H1 (cell line): Measurements from ENCODE around the gene MYO7B. TPM values are rescaled to one million over a fixed set of nuclear protein-coding genes. Genes with fewer than 3 reads are reported as not detected.

ENCODE experiments used
- CTCF ChIA-PET: fragments of 300-600 bp; sonication (Branson Sonifier 250); formaldehyde crosslinking; loops from one replicate; lab custom pipeline; 2021; ENCODE audit not compliant: partially characterized antibody; lab: Charles Lee
- POLR2A ChIA-PET: fragments of 300-600 bp; sonication (Branson Sonifier 250); formaldehyde crosslinking; loops from one replicate; lab custom pipeline; 2021; ENCODE audit warnings: inconsistent platforms; ENCODE audit not compliant: partially characterized antibody; lab: Charles Lee
- DNase-seq, 2 experiments: peaks; one replicate each; pipeline versions ENCODE4 v3.0.0 to v3.0.0-alpha.2; 2010 to 2022; ENCODE audit warnings: low spot score in 2 of 2, low read depth in 1 of 2, mixed read lengths in 1 of 2
- FAIRE-seq: peaks from 2 replicates; lab custom pipeline; 2011; peaks lifted over from hg19 to GRCh38; lab: Jason Lieb, UNC
- H2AFZ ChIP-seq: 2 replicates; pipeline ENCODE4 v1.8.1; 2012; ENCODE audit warnings: low read length, inconsistent platforms
- H2AK5ac ChIP-seq: 2 replicates; pipeline ENCODE4 v1.6.1; 2013; ENCODE audit warnings: low read depth, low read length
- H2BK120ac ChIP-seq: replicated peaks from 2 replicates; pipeline ENCODE3; 2013; ENCODE audit warnings: low read depth, low read length, inconsistent platforms
- H2BK12ac ChIP-seq: 2 replicates; pipeline ENCODE4 v1.6.1; 2013; ENCODE audit warnings: low read depth, low read length
- H2BK15ac ChIP-seq: 2 replicates; pipeline ENCODE4 v1.6.1; 2013; ENCODE audit warnings: low read length
- H2BK20ac ChIP-seq: 2 replicates; pipeline ENCODE4 v1.6.1; 2013; ENCODE audit warnings: low read length
- H2BK5ac ChIP-seq: 2 replicates; pipeline ENCODE4 v1.6.1; 2013; ENCODE audit warnings: low read depth, low read length
- H3K14ac ChIP-seq: 2 replicates; pipeline ENCODE4 v1.6.1; 2013; ENCODE audit warnings: inconsistent platforms; ENCODE audit not compliant: insufficient read length
- H3K18ac ChIP-seq: 2 replicates; pipeline ENCODE4 v1.6.1; 2013; ENCODE audit warnings: low read length; ENCODE audit errors: extremely low read depth
- H3K23ac ChIP-seq: 2 replicates; pipeline ENCODE4 v1.6.1; 2013; ENCODE audit warnings: inconsistent platforms; ENCODE audit not compliant: insufficient read length
- H3K23me2 ChIP-seq: 2 replicates; pipeline ENCODE4 v1.6.1; 2013; ENCODE audit warnings: low read depth, low read length
- H3K27ac ChIP-seq: 2 replicates; pipeline ENCODE4 v1.6.1; 2011; ENCODE audit warnings: low read depth, low read length, inconsistent platforms
- H3K27me3 ChIP-seq, 4 experiments: replicated peaks in 1 of 4; 1 replicate in 1 of 4; 2 replicates in 3 of 4; pipeline versions ENCODE4 v1.6.1 to v1.8.1; 2011 to 2013; ENCODE audit warnings: low read length in 3 of 4, mild to moderate bottlenecking in 3 of 4, inconsistent platforms in 2 of 4, mixed read lengths in 2 of 4, moderate library complexity in 1 of 4; ENCODE audit not compliant: control insufficient read depth in 3 of 4, insufficient read depth in 3 of 4; ENCODE audit errors: extremely low read depth in 1 of 4
- H3K36me3 ChIP-seq, 4 experiments: 2 replicates each; pipeline versions ENCODE4 v1.6.1 to v1.8.1; 2011 to 2013; ENCODE audit warnings: mild to moderate bottlenecking in 4 of 4, low read length in 3 of 4, moderate library complexity in 2 of 4, control low read depth in 1 of 4, inconsistent platforms in 1 of 4; ENCODE audit not compliant: insufficient read depth in 4 of 4, control insufficient read depth in 2 of 4
- H3K4ac ChIP-seq: replicated peaks from 2 replicates; pipeline ENCODE3; 2013; ENCODE audit warnings: low read length, low read depth, mixed read lengths, inconsistent platforms; ENCODE audit not compliant: insufficient read length
- H3K4me1 ChIP-seq, 4 experiments: replicated peaks in 1 of 4; 1 replicate in 1 of 4; 2 replicates in 3 of 4; pipeline versions ENCODE4 v1.6.1 to v1.8.1; 2011 to 2013; ENCODE audit warnings: low read length in 3 of 4, inconsistent platforms in 2 of 4, mixed read lengths in 1 of 4; ENCODE audit not compliant: insufficient read depth in 4 of 4, control insufficient read depth in 3 of 4
- H3K4me2 ChIP-seq, 2 experiments: 2 replicates each; pipeline versions ENCODE4 v1.6.1 to v1.8.1; 2011 to 2013; ENCODE audit warnings: low read depth in 2 of 2, low read length in 2 of 2, control low read depth in 1 of 2, inconsistent platforms in 1 of 2, mild to moderate bottlenecking in 1 of 2; ENCODE audit not compliant: insufficient read depth in 1 of 2
- H3K4me3 ChIP-seq, 4 experiments: fragments of 200-600, 300-600 bp in 1 of 4; sonication (generic), shearing (Covaris generic), sonication (Bioruptor Twin) in 1 of 4; 2 replicates each; pipeline versions ENCODE4 v1.5.1 to v1.8.1; 2011 to 2016; ENCODE audit warnings: low read length in 4 of 4, low read depth in 3 of 4, control low read depth in 2 of 4, inconsistent platforms in 2 of 4, mild to moderate bottlenecking in 2 of 4, mixed read lengths in 1 of 4, moderate library complexity in 1 of 4; ENCODE audit not compliant: insufficient read depth in 2 of 4; ENCODE audit errors: extremely low read depth in 1 of 4
- H3K56ac ChIP-seq: replicated peaks from 2 replicates; pipeline ENCODE3; 2013; ENCODE audit warnings: low read depth, mild to moderate bottlenecking, mixed read lengths, low read length, inconsistent platforms; ENCODE audit not compliant: insufficient read length
- H3K79me1 ChIP-seq: 2 replicates; pipeline ENCODE4 v1.6.1; 2013; ENCODE audit warnings: low read depth, low read length, control low read depth
- H3K79me2 ChIP-seq, 2 experiments: 2 replicates each; pipeline versions ENCODE4 v1.6.1 to v1.8.1; 2012 to 2013; ENCODE audit warnings: low read length in 2 of 2, mild to moderate bottlenecking in 2 of 2, inconsistent platforms in 1 of 2; ENCODE audit not compliant: insufficient read depth in 2 of 2, control insufficient read depth in 1 of 2
- H3K9ac ChIP-seq, 4 experiments: replicated peaks in 1 of 4; 1 replicate in 1 of 4; 2 replicates in 3 of 4; pipeline versions ENCODE4 v1.6.1 to v1.8.1; 2011 to 2013; ENCODE audit warnings: low read depth in 3 of 4, low read length in 3 of 4, control low read depth in 2 of 4, mild to moderate bottlenecking in 2 of 4, moderate library complexity in 2 of 4, inconsistent platforms in 1 of 4; ENCODE audit errors: extremely low read depth in 1 of 4
- H3K9me3 ChIP-seq, 2 experiments: 2 replicates each; pipeline versions ENCODE4 v1.6.1 to v1.8.1; 2012 to 2013; ENCODE audit warnings: mild to moderate bottlenecking in 2 of 2, moderate library complexity in 2 of 2, control low read depth in 1 of 2, inconsistent platforms in 1 of 2, low read depth in 1 of 2, low read length in 1 of 2, mixed read lengths in 1 of 2; ENCODE audit not compliant: insufficient read depth in 2 of 2
- H4K20me1 ChIP-seq, 2 experiments: replicated peaks in 1 of 2; 2 replicates each; pipeline versions ENCODE3 to v1.8.1; 2011 to 2013; ENCODE audit warnings: inconsistent platforms in 2 of 2, low read length in 2 of 2, mild to moderate bottlenecking in 1 of 2; ENCODE audit not compliant: insufficient read depth in 2 of 2, control insufficient read depth in 1 of 2
- H4K5ac ChIP-seq: 2 replicates; pipeline ENCODE4 v1.6.1; 2013; ENCODE audit warnings: low read length, low read depth, mixed read lengths, inconsistent platforms; ENCODE audit not compliant: insufficient read length
- H4K8ac ChIP-seq: 2 replicates; pipeline ENCODE4 v1.8.0; 2013; ENCODE audit warnings: mild to moderate bottlenecking, moderate library complexity, low read length, inconsistent platforms; ENCODE audit not compliant: insufficient read depth; ENCODE audit errors: extremely low read depth
- H4K91ac ChIP-seq: replicated peaks from 2 replicates; pipeline ENCODE3; 2013; ENCODE audit warnings: low read length, mixed read lengths, inconsistent platforms; ENCODE audit not compliant: insufficient read length
- CTCF ChIP-seq, 3 experiments: IDR thresholded peaks; 1 replicate in 2 of 3; 2 replicates in 1 of 3; pipeline versions ENCODE4 v1.5.1 to v1.6.1; 2011; ENCODE audit warnings: low read length in 3 of 3, mild to moderate bottlenecking in 3 of 3, inconsistent platforms in 2 of 3, low read depth in 1 of 3, moderate library complexity in 1 of 3; ENCODE audit not compliant: insufficient read depth in 1 of 3; ENCODE audit errors: control extremely low read depth in 1 of 3
- EGR1 ChIP-seq: IDR thresholded peaks from 2 replicates; pipeline ENCODE4 v1.6.1; 2011; ENCODE audit warnings: low read depth, low read length, borderline replicate concordance
- JUN ChIP-seq: IDR thresholded peaks from 2 replicates; pipeline ENCODE4 v1.6.1; 2011; ENCODE audit warnings: low read depth, mild to moderate bottlenecking, improper control_type of control experiment, low read length
- RAD21 ChIP-seq, 2 experiments: IDR thresholded peaks in 1 of 2; conservative IDR thresholded peaks in 1 of 2; 2 replicates each; pipeline ENCODE4 v1.6.1; 2011; ENCODE audit warnings: low read depth in 2 of 2, low read length in 2 of 2, improper control_type of control experiment in 1 of 2, inconsistent platforms in 1 of 2, mild to moderate bottlenecking in 1 of 2, moderate library complexity in 1 of 2
- SP2 ChIP-seq: IDR thresholded peaks from 2 replicates; pipeline ENCODE4 v1.6.1; 2012; ENCODE audit warnings: mild to moderate bottlenecking, low read length, inconsistent platforms
- WGBS, 2 experiments: shearing (Covaris generic) in 1 of 2; methylation state at CpG; one replicate each; pipeline versions ENCODE4 v1.1.6 to v1.1.7; 2013 to 2015; ENCODE audit warnings: low lambda C conversion rate in 2 of 2, mixed read lengths in 2 of 2, inconsistent platforms in 1 of 2, low coverage in 1 of 2, missing lambda C conversion rate in 1 of 2; ENCODE audit not compliant: insufficient replicate concordance in 2 of 2, insufficient coverage in 1 of 2, insufficient read length in 1 of 2; ENCODE audit errors: extremely low coverage in 1 of 2, missing lambda C conversion rate in 1 of 2; 5-methylcytosine and 5-hydroxymethylcytosine counted together
- polyA plus RNA-seq, 7 experiments: library from polyadenylated mRNA; depleted of rRNA in 3 of 7; stranded (reverse) in 5 of 7; unstranded in 2 of 7; fragments of >200 nt in 5 of 7; fragments of 200-250 nt in 2 of 7; gene quantifications; 1 replicate in 5 of 7; 2 replicates in 1 of 7; 4 replicates in 1 of 7; pipeline versions ENCODE4 v1.2.1 to v1.2.3, GENCODE V29; 2011 to 2013; ENCODE audit warnings: missing spikeins in 2 of 7, mixed read lengths in 2 of 7
- total RNA-seq: library from RNA; stranded (reverse); fragmentation: NEBNext Ultra II Directional; extraction: Animal tissue kit (Norgen Biotek cat#: 25700); gene quantifications from 2 replicates; pipeline ENCODE4 v1.2.1, GENCODE V29; 2021

MYO7B gene
- total and polyA plus RNA-seq, 2 of the 8 experiments (the other 6 are each of a cell fraction or from before 2014, with no cell fraction given): not detected

GRCh38 chr2:127566576-127566975 is 31.1 kb downstream of the MYO7B start:
- Histone ChIP-seq H2BK15ac (no peak overlapping the region), H3K56ac (no peak overlapping the region), H2AFZ (no peak overlapping the region), H4K8ac (no peak overlapping the region), H3K79me1 (no peaks in the 10 kb centered on the region), H3K27ac (no peak overlapping the region), H3K14ac (no peak overlapping the region), H3K36me3 (no peaks in the 10 kb centered on the region), H2AK5ac (no peak overlapping the region), H3K4ac (no peak overlapping the region), H3K9me3 (no peaks in the 10 kb centered on the region), H3K4me3 (no peak overlapping the region), H3K23me2 (no peaks in the 10 kb centered on the region), H3K9ac (no peak overlapping the region), H4K91ac (no peak overlapping the region), H4K20me1 (no peaks in the 10 kb centered on the region), H3K27me3 (no peaks in the 10 kb centered on the region), H3K4me2 (no peak overlapping the region), H3K79me2 (no peaks in the 10 kb centered on the region), H3K23ac (no peak overlapping the region), H3K4me1 (peaks cover 0 to 3% (median 2%) of the 10 kb centered on the region in 4 experiments; a peak in 2 of 7 replicates), H4K5ac (no peak overlapping the region), H2BK20ac (no peak overlapping the region), H2BK120ac (no peak overlapping the region), H2BK5ac (no peak overlapping the region), H2BK12ac (0 out of 2 replicates have a peak overlapping the region, but pooled peaks have one; percentile 39), H3K18ac (no peak overlapping the region)
- ChIA-PET POLR2A (interaction anchor here (1.3 to 2.0 kb wide), 3 partner anchors 14 to 40 kb away, joined by 3 to 6 read pairs (median 4); partner anchors contain the start of gene IWS1), CTCF (interaction anchor here (0.5 to 4.0 kb wide), 18 partner anchors 12 to 209 kb away, joined by 3 to 27 read pairs (median 3); no protein-coding TSS in a partner anchor)
- TF ChIP-seq EGR1 (no peak), SP2 (no peak), JUN (no peak), CTCF (IDR thresholded peaks at IDR 0.05; ENCODE audit: control extremely low read depth in 1 of 3, insufficient read depth in 1 of 3, low read depth in 1 of 3, low read length in 3 of 3) (peak in 2 of 3 experiments; percentile 36 to 37; a peak in 2 of 4 replicates), RAD21 (IDR thresholded peaks at IDR 0.05 in 1 of 2, conservative IDR thresholded peaks at IDR 0.05 in 1 of 2; ENCODE audit: low read depth in 2 of 2, low read length in 2 of 2) (peak in 1 of 2 experiments; percentile 16; a peak in 1 of 4 replicates)
- DNase-seq (no peak), FAIRE-seq (no peak)
- WGBS, 2 experiments: 92% methylated on average over 10 of the region's 10 CpGs; no CpG with 5 or more reads in 1 of the 2 experiments
